Measurements from ENCODE around the gene PARM1.

The PARM1 gene

DNA sequence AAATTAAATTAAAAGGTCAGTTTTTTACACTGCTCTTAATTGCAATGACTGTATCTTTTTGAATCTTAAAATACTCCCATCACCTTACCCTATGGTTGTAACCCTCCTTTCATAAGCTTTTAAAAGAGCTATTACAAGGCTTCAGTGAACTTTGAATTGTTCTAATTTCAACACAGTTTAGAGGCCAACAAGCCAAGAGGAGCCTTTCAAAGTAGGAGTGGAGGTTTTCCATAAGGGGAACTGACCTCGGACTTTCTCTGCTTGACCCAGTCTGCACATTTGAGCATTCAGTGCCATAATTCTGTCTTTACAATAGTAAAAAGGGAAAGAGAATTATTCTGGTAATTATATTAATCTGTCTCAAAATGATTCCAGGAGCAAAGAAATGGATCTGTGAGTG, 98.9 kb downstream of the PARM1 start:
- no peak for DNase-seq (ENCODE audit: low read depth)

- no peak for DNase-seq (ENCODE audit: low read depth)
These were observed 101.6 kb downstream of the PARM1 start for GRCh38 chr4:75034523-75034922.

- DNase-seq (ENCODE audit: low read depth) = no peak
These were observed 102.4 kb downstream of the PARM1 start for GRCh38 chr4:75035321-75035720.

- no peak for DNase-seq (ENCODE audit: low read depth)
These were observed 103.3 kb downstream of the PARM1 start for GRCh38 chr4:75036046-75036830.

DNA sequence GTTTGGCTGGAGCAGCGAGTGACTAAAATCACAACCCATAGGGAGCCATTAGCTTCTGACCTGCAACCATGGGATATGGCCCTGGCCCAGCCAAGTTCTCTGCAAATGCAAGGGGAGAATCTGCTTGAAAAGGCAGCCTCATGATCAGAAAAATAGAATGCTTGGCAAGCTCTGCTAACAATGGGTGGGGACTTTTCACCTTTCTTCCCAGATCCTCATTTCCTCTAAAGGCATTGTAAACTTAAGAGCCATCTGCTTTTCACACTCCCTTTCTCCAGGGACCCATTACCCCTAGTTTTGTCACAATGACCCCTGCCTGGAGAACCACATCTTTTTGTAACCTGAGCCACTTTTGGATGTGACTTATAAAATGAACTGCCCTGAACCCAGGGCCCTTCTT, 104.3 kb downstream of the PARM1 start:
- no peak for DNase-seq (ENCODE audit: low read depth)

DNA sequence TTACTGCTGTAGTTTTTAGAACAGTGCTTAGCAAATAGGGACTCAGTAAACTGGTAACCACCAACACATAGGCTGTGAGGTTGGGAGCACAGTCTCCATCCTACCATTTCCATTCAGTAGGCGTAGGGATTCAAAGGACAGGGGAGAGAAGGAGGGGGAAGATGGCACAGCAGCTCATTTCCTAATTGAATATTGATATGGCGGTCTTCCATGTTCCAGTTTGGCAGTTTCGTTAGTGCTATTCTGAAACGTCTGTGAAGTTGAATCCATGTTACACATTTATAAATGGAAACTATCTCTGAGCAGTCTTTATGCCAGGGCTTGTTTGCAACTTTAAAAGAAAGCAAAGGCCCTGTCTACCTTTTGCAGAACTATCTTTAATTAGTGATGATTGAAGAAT, 105.5 kb downstream of the PARM1 start:
- DNase-seq (ENCODE audit: low read depth) = no peak

- no peak for DNase-seq (ENCODE audit: low read depth)
These were observed 107.8 kb downstream of the PARM1 start for GRCh38 chr4:75040703-75041102.

DNA sequence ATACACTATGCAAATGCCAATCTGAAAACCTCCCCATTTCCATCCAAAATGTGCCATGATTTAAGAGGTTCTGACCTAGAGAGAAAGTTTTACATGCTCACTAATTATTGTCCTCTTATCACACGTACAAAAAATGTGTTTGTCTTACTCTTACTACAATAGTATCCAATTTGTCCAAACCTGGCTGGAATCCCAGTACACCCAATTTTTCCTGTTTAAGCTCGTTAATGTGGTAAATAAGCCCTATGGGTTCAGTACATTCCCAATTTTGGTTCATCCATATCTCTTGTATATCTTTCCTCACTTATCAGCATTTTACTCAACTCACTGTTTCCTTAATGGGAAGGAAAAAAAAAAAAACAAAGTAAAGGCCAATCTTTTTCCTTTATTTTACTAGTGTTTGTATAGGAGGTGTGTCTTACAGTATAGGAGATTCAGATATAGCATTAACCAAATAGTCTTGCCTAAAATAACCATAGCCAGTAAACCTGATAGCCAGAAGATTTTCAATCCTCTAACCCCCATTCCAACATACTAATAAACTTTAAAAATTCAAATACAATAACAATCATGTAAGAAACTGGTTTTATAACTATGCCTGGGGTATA, 109.8 kb downstream of the PARM1 start:
- no peak for DNase-seq (ENCODE audit: low read depth)

DNA sequence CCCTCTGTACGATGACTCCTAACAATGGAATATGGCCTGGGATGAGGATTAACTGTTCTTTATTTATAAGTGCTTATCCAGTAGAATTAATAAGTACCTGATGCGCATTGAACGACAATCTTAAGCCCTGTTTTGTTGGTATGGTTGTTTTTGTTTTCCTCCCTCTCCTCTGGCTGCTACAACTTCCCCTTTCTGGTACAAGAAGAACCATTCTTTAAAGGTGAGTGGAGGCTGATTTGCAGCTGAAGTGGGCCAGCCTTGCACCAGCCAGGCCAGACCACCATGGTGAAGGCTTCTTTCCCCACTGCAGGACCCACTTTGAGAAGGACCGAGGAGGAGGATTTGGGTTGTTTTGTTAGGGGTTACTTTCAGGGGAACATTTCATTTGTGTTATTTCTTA, 113.3 kb downstream of the PARM1 start:
- no peak for DNase-seq (ENCODE audit: low read depth)

GRCh38 chr4:75046641-75047040, 113.7 kb downstream of the PARM1 start:
- no peak for DNase-seq (ENCODE audit: low read depth)

DNA sequence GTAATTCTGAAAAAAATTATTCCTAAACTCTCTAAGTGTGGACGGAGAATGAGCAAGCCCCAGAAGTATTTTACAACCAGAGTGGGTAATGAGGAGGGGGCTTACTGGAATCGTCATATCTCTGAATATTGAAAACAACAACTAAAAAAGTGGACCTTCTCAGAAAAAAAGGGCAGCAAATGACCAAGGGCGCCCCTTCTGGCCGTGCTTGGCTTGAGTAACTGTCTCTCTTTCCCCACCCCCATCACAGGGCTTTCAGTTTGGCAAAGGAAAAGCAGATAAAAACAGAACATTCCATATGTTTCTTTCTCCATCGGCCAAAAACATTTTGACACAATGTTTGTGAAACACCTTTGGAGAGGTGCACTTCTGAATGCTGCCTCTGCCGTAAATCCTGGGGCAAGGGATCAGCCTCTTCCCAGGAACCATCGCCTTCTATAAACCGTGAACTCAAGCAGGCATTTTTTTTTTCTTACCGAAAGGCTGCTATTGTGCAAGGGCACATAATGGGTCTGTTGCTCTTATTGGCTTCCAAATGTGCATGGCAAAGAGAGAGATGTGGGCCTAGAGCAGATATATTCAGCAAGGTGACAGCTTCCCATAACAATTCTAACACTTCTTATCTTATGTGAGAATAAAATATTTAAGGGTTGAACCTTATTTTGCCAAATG, 115.4 kb downstream of the PARM1 start:
- DNase-seq (ENCODE audit: low read depth) = no peak

DNA sequence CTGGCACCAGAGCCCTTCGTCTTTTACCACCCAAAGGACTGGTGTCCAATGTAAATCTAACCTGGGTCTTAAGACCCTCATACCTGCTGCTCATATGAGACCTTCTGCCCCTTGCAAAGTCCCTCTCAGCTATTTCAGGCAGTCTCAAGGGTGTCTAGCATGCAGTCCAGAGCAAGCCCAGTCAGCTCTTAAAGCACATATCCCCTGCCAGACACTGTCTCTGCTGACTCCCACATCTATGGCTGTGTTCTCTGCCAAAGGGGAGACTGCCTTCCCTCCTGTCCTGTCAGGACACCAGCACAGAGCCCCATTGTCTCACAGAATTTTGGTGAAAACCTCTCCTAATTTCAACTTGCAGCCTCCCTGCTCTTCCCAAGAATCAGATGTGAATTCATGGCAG, 118.5 kb downstream of the PARM1 start:
- DNase-seq (ENCODE audit: low read depth) = no peak

- no peak for DNase-seq (ENCODE audit: low read depth)
These were observed 120.4 kb downstream of the PARM1 start for GRCh38 chr4:75053352-75053751.

- DNase-seq (ENCODE audit: low read depth) = no peak
These were observed 121.2 kb downstream of the PARM1 start for GRCh38 chr4:75054078-75054477.

- DNase-seq (ENCODE audit: low read depth) = no peak
These were observed 123.4 kb downstream of the PARM1 start for GRCh38 chr4:75056277-75056676.

- DNase-seq (ENCODE audit: low read depth) = no peak
These were observed 124.5 kb downstream of the PARM1 start for GRCh38 chr4:75057369-75057768.

DNA sequence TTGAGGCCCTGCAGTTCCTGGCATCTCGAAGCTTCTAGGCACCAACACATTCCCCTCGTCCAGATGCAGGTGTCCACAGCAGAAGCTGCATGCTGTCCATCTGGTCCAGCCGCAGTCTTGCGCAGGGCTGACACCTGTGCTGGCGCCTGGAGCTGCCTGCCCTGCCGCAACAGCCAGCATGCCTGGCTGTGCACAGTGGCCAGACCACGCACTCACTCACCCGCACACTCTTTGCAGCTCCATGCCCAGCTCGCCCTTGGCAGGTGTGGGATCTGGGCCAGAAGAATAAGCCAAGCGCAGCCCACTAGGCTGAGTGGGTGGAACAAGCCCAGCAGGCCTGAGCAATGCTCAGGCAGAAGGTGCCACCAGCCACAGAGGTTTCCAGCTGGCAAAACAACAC, 125.6 kb downstream of the PARM1 start:
- no peak for DNase-seq (ENCODE audit: low read depth)

GRCh38 chr4:75063433-75063832, 130.5 kb downstream of the PARM1 start:
- DNase-seq (ENCODE audit: low read depth) = no peak

DNA sequence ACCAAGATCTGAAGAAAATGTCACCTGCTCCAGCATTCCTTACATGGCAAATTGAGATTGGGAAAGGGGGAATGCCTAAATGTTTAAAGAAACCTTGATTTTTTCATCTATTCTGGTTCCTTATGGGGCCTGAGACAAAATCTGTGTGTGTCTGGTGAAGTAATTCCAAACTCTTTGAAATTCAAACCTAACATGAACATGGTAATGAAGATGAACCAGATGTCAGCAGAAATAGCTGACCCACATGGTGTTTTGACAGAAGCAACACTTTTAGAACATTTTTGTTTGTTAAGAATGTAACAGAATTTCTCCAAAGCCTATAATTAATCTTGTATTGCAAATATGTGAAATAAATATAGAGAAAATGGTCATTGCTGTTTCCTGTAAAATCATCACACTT, 133.0 kb downstream of the PARM1 start:
- DNase-seq (ENCODE audit: low read depth) = no peak

GRCh38 chr4:75069493-75070074, 136.7 kb downstream of the PARM1 start:
- DNase-seq (ENCODE audit: low read depth) = no peak

- no peak for DNase-seq (ENCODE audit: low read depth)
These were observed 138.4 kb downstream of the PARM1 start for GRCh38 chr4:75071317-75071716.

GRCh38 chr4:75080888-75081287, 148.0 kb downstream of the PARM1 start:
- DNase-seq (ENCODE audit: low read depth) = no peak

DNA sequence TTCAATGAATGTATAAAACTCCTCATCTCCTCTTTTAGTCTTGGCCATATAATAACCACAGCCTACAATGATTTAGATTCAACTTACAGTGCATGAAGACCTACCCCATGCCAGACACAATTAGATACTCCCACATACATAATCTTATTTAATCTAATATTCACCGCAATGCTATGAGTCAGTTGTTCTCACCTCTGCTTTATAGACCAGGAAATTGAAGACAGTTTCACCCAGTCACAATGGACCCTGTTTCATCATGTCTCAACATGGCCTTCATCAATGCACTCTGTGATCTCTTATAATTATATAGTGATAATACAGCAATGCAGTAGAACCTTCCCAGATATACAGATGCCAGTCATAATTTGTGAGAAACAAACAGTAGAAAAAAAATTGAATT, 148.6 kb downstream of the PARM1 start:
- no peak for DNase-seq (ENCODE audit: low read depth)

Measured in stimulated activated CD8-positive, alpha-beta memory T cell treated with anti-CD3 and anti-CD28 coated beads, Interleukin-4, amount 100 ng/mL, for 24 hours (primary cell).